ENCODE results near the gene CDCP1.

- TF ChIP-seq CTCF (IDR thresholded peaks at IDR 0.05) (no peak), POLR2A (IDR thresholded peaks at IDR 0.05) (no peak)
These were observed 45.2 kb upstream of the CDCP1 start for GRCh38 chr3:45191424-45191823.
